Keratinocyte (primary cell): ENCODE measurements around the gene FAM25C. TPM values are rescaled to one million over a fixed set of nuclear protein-coding genes. Genes with fewer than 3 reads are reported as not detected.
"Not testable (repeated sequence)": the region's sequence is repeated elsewhere in the genome, so short reads cannot be mapped to it uniquely, and the experiment has no call there.

Experiments
- DNase-seq: peaks from one replicate; pipeline ENCODE4 v3.0.0-alpha.2; 2011; ENCODE audit warnings: low read depth, missing footprints, low spot score
- FAIRE-seq: peaks from 2 replicates; lab custom pipeline; 2011; peaks lifted over from hg19 to GRCh38; lab: Jason Lieb, UNC
- H2AFZ ChIP-seq: 2 replicates; pipeline ENCODE4 v1.6.0; 2012; ENCODE audit warnings: low read length, control low read depth, inconsistent platforms; ENCODE audit not compliant: control insufficient read depth
- H3K27ac ChIP-seq: 2 replicates; pipeline ENCODE4 v1.5.1; 2011; ENCODE audit warnings: low read length; ENCODE audit not compliant: control insufficient read depth, insufficient read depth
- H3K27me3 ChIP-seq: 3 replicates; pipeline ENCODE4 v1.6.0; 2011; ENCODE audit warnings: low read length; ENCODE audit not compliant: control insufficient read depth, insufficient read depth; ENCODE audit errors: extremely low read depth
- H3K36me3 ChIP-seq, 2 experiments: 2 replicates in 1 of 2; 3 replicates in 1 of 2; pipeline ENCODE4 v1.5.1; 2011; ENCODE audit warnings: low read length in 2 of 2, mild to moderate bottlenecking in 1 of 2; ENCODE audit not compliant: control insufficient read depth in 2 of 2, insufficient read depth in 2 of 2; ENCODE audit errors: extremely low read depth in 1 of 2
- H3K4me1 ChIP-seq: 3 replicates; pipeline ENCODE4 v1.5.1; 2011; ENCODE audit warnings: low read length; ENCODE audit not compliant: control insufficient read depth, insufficient read depth; ENCODE audit errors: extremely low read depth
- H3K4me2 ChIP-seq: 3 replicates; pipeline ENCODE4 v1.6.0; 2011; ENCODE audit warnings: low read depth, low read length; ENCODE audit not compliant: control insufficient read depth, insufficient read depth; ENCODE audit errors: extremely low read depth
- H3K4me3 ChIP-seq, 3 experiments: fragments of 200-600 bp in 1 of 3; sonication (generic) in 1 of 3; 2 replicates in 2 of 3; 3 replicates in 1 of 3; pipeline ENCODE4 v1.5.1; 2011 to 2016; ENCODE audit warnings: low read length in 3 of 3, mild to moderate bottlenecking in 3 of 3, control low read depth in 2 of 3, inconsistent platforms in 1 of 3, low read depth in 1 of 3, mixed read lengths in 1 of 3, mixed run types in 1 of 3, moderate library complexity in 1 of 3; ENCODE audit not compliant: control insufficient read depth in 2 of 3, insufficient read depth in 2 of 3; ENCODE audit errors: extremely low read depth in 1 of 3
- H3K79me2 ChIP-seq: 2 replicates; pipeline ENCODE4 v1.6.0; 2012; ENCODE audit warnings: low read length; ENCODE audit not compliant: control insufficient read depth, insufficient read depth
- H3K9ac ChIP-seq: 3 replicates; pipeline ENCODE4 v1.6.0; 2011; ENCODE audit warnings: low read length; ENCODE audit not compliant: control insufficient read depth, insufficient read depth; ENCODE audit errors: extremely low read depth
- H3K9me1 ChIP-seq: 3 replicates; pipeline ENCODE4 v1.6.0; 2011; ENCODE audit warnings: low read length; ENCODE audit not compliant: control insufficient read depth, insufficient read depth; ENCODE audit errors: extremely low read depth
- H3K9me3 ChIP-seq: 2 replicates; pipeline ENCODE4 v1.5.1; 2012; ENCODE audit warnings: low read depth, low read length; ENCODE audit not compliant: control insufficient read depth
- H4K20me1 ChIP-seq: 3 replicates; pipeline ENCODE4 v1.6.0; 2011; ENCODE audit warnings: low read length; ENCODE audit not compliant: control insufficient read depth, insufficient read depth; ENCODE audit errors: extremely low read depth
- dilution Hi-C: fragments of 300-500 bp; cut with MboI; formaldehyde crosslinking; loops from one replicate; pipeline ENCODE4 v1.7.0; 2020; ENCODE audit warnings: low sequenced_read_pairs; ENCODE audit not compliant: extremely low pct_ligation_motif_present
- polyA plus RNA-seq, 5 experiments: library from polyadenylated mRNA; depleted of rRNA in 3 of 5; stranded (reverse) in 3 of 5; stranded (forward) in 1 of 5; unstranded in 1 of 5; fragments of >200 nt; gene quantifications; 1 replicate in 1 of 5; 2 replicates in 3 of 5; 3 replicates in 1 of 5; pipeline versions ENCODE4 v1.2.1 to v1.2.3, GENCODE V29; 2011 to 2012; ENCODE audit warnings: missing spikeins in 2 of 5, low read depth in 1 of 5, low replicate concordance in 1 of 5

Gene FAM25C
- polyA plus RNA-seq, 1 donor (not counting 4 experiments of a cell fraction or from before 2014, with no cell fraction given), result 4.8 TPM

DNA sequence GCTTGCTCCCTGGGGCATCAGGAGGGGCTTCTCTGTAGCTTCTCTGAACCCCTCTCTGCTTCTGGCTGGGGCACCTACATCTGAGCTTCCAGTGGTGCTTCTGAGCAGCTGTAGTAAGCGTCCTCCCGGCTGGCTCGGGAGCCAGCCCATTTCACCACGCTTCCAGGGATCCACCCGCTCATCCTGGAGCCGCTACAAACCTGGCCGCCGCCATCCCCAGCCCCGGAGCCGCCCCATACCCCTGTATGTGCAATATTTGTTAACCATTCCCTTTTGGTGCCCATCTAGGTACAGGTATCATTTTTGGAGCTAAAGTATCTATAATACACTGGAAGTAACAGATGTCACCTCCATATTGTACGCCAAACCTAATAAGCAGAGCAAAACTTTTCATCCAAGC is 7.0 kb downstream of the FAM25C start:
- H3K79me2 ChIP-seq, H3K9me3 ChIP-seq, FAIRE-seq, H2AFZ ChIP-seq, DNase-seq, H3K27me3 ChIP-seq, H3K9me1 ChIP-seq, H3K36me3 ChIP-seq, H3K4me1 ChIP-seq, dilution Hi-C loops, H4K20me1 ChIP-seq: not testable (repeated sequence)
- H3K4me3 ChIP-seq, result peak overlapping the region in 1 of 3 experiments; percentile 13
- peak overlapping the region; percentile 31 for H3K27ac ChIP-seq
- H3K4me2 ChIP-seq, result peak overlapping the region; percentile 41
- H3K9ac ChIP-seq, result peak overlapping the region; percentile 28

- peak; percentile 63 for DNase-seq
- H4K20me1 ChIP-seq, H3K9me3 ChIP-seq, dilution Hi-C loops, H3K4me1 ChIP-seq, H3K36me3 ChIP-seq, H3K79me2 ChIP-seq, FAIRE-seq, H3K27me3 ChIP-seq, H2AFZ ChIP-seq, H3K9me1 ChIP-seq: not testable (repeated sequence)
- H3K9ac ChIP-seq, result peak overlapping the region; percentile 81
- H3K4me2 ChIP-seq, result peak overlapping the region; percentile 32
- peak overlapping the region; percentile 43 to 47 (median 44) for H3K4me3 ChIP-seq
- peak overlapping the region; percentile 73 for H3K27ac ChIP-seq
These were observed 7.9 kb downstream of the FAM25C start for GRCh38 chr10:47991706-47992105.

DNA sequence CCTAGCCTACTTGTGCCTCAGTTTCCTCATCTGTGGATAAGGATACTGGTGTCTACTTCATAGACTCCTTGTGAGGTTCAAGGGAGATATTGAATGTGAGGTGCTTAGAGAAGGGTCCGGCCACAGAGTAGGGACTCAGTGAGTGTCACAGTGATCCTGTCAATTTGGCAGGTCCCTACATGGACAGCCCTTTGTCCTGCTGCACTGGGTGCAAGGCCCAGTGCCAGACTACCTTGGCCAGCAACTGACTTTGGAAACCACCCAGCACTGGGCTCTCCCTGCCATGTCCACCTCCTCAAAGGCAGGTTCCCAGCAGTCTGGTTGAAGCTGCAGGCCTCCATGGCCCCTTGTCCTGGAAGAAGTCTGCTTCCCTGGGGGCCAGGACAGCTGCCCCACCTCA is 9.5 kb downstream of the FAM25C start:
- H2AFZ ChIP-seq, H3K27ac ChIP-seq, H3K4me2 ChIP-seq, H3K9ac ChIP-seq, H3K9me1 ChIP-seq, FAIRE-seq, DNase-seq, H3K9me3 ChIP-seq, H3K27me3 ChIP-seq, H3K79me2 ChIP-seq, H3K36me3 ChIP-seq, dilution Hi-C loops, H4K20me1 ChIP-seq, H3K4me1 ChIP-seq, H3K4me3 ChIP-seq: not testable (repeated sequence)

GRCh38 chr10:47989542-47989950 is 10.0 kb downstream of the FAM25C start:
- H3K27ac ChIP-seq, result peak overlapping the region; percentile 40
- not testable (repeated sequence) for H3K9me1 ChIP-seq

DNA sequence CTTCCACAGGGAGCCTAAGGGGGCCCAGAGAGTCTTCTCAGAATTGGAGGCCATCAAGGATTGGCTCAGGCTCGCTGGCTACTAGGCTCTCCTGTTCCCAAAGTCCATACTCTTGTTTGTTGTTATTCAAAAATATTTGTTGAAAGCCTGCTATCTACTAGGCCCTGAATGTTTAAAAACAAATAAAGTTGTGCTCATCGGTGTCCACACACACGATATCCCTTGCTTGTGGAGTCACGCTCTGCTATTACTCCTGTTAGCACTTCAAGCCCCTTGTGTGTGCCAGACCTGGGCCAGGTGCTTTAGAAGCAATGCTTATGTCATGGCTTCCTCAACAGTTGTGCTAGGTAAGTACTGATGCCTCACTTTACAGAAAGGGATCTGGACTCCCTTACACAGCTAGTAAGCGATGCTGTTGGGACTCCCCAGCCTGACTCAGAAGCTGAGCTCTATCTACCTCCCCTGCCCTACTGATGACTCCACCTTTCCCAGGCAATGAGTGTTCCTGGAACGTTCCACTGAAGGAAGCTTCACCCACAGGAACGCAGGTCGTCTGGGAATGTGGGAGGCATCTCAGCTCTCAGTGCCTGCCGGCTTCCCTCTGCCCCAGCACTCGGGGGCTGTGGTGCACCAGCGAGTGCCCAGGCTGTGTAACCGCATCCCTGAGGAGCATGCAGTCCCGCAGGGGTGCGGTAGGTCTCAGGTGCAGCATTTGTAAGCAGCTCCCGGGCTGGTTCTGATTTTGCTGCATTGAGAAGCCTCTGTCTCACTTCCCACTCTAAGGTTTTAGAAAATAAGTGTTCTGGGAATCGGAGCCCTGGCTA is 10.7 kb downstream of the FAM25C start:
- H3K79me2 ChIP-seq, H4K20me1 ChIP-seq, FAIRE-seq, H3K27me3 ChIP-seq, H2AFZ ChIP-seq, dilution Hi-C loops, H3K36me3 ChIP-seq, H3K4me3 ChIP-seq, H3K4me1 ChIP-seq, H3K9me1 ChIP-seq, H3K9me3 ChIP-seq: not testable (repeated sequence)
- peak; percentile 57 for DNase-seq
- Histone ChIP-seq H3K9ac (peak overlapping the region; percentile 50), H3K4me2 (peak overlapping the region; percentile 22), H3K27ac (peak overlapping the region; percentile 71)

More at GRCh38 chr10:47989542-47989950, 10.0 kb downstream of the FAM25C start:
- H2AFZ ChIP-seq, H4K20me1 ChIP-seq, H3K4me3 ChIP-seq, H3K4me2 ChIP-seq, FAIRE-seq, dilution Hi-C loops, H3K36me3 ChIP-seq, H3K27me3 ChIP-seq, H3K79me2 ChIP-seq, H3K4me1 ChIP-seq, H3K9me3 ChIP-seq, DNase-seq: not testable (repeated sequence)
- H3K9ac ChIP-seq, result peak overlapping the region; percentile 47
